Measurements from ENCODE around the gene ACER2. TPM values are rescaled to one million over a fixed set of nuclear protein-coding genes. Genes with fewer than 3 reads are reported as not detected.
A peak's percentile ranks its signal among the peaks of the same experiment; 100 is the strongest.
"Not testable (repeated sequence)": the region's sequence is repeated elsewhere in the genome, so short reads cannot be mapped to it uniquely, and the experiment has no call there.

Gene ACER2
- total RNA-seq (2014; rRNA removed; shearing (Covaris generic)) = 1.9 and 3.0 TPM in 2 replicates

DNA sequence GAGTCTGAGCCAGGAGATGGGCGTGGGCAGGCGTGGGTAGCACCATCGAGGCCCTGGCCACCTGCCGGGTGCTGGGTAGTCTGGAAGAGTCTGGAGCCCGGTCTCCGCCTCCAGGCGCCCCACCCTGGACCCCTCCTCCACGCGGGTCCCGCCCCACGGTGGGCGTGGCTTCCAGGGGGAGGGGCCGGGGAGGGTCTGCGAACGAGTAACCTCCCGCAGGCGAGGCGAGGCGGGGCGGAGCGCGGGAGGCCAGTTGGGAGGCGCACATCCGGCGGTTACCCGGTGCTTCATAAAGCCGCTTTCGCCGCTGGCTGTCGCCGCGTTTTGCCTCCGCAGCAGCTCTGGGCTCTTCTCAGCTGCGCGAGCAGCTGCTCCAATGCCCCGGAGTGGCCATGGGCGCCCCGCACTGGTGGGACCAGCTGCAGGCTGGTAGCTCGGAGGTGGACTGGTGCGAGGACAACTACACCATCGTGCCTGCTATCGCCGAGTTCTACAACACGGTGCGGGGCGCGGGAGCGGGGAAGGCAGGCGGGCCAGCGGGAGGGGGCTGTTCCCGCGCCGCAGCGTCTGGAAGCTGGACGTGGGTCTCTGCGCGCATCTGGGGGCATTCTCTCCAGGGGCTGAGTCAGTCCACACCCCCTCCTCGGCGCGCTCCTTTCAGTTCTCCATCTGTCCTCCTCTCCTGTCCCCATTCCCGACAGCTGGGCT, at the start of gene ACER2:
ACER2 (plus strand) TSS at position 317 of the 708 bp plus-strand sequence; CDS start at position 393, 76 bp downstream.
- peak; percentile 88 for DNase-seq (ENCODE audit: low spot score)

DNA sequence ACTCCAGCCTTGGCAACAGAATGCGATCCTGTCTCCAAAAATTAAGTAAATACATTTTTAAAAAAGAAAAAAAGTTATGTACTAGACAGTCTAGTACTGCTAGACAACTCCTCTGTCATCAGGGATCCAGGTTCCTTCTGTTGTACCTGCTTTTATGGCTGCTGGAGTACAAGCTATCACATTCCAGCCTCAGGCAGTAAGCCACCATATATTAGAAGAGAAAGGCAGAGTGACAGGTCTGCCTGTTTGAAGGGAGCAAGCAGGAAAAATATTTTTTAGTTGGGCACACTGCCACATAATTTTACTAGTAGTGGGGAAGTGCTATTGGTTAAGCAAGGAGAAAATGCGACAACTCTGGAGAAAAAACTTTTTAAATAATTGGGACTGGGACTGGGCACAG, 39.7 kb upstream of the ACER2 start:
- DNase-seq (ENCODE audit: low spot score) = no peak

DNA sequence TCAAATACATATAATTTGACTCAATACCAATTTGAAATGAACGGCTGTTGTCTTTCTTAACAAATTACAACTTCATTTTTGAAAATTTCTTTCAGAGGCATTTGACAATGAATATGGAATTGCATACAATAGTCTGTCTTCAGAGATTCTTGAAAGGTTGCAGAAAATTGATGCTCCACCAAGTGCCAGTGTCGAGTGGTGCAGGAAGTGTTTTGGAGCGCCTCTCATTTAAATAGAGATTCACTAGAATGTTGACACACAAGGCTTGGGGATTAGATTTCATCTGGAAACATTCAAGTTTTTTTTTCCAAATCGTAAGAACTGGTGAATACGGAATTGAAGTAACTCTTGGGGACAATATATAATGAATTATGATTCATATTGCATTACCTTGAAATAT, 36.9 kb upstream of the ACER2 start:
- peak; percentile 26 for DNase-seq (ENCODE audit: low spot score)

DNA sequence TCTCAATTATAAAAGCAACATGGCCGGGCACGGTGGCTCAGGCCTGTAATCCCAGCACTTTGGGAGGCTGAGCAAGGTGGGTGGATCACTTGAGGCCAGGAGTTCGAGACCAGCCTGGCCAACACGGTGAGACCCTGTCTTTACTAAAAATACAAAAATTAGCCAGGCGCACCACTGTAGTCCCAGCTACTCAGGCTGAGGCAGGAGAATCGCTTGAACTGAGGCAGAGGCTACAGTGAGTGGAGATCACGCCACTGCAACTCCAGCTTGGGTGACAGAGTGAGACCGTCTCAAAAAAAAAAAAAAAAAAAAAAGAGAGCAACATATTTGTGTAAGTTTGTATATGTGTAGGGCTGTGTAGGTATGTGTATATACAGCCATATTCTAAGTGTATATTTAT, 36.2 kb upstream of the ACER2 start:
- DNase-seq (ENCODE audit: low spot score) = no peak

DNA sequence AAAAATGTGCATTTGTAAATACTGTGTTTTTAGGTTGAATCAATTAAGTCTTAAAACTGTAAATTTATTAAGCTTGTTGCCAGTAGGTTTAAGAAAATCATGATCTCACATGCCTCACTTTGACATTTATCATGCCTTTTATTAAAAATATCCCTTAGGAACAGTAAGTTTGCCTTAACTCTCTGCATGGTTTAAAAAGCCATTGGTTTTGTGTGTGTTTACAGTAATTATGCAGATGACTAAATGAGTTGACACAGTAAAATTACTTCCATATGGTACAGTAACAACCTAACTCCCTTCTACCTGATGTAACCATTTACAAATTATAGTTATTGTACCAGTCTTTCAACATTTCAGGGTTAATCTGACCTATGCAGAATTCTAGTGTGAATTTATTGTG, 35.3 kb upstream of the ACER2 start:
- DNase-seq (ENCODE audit: low spot score) = peak; percentile 23

DNA sequence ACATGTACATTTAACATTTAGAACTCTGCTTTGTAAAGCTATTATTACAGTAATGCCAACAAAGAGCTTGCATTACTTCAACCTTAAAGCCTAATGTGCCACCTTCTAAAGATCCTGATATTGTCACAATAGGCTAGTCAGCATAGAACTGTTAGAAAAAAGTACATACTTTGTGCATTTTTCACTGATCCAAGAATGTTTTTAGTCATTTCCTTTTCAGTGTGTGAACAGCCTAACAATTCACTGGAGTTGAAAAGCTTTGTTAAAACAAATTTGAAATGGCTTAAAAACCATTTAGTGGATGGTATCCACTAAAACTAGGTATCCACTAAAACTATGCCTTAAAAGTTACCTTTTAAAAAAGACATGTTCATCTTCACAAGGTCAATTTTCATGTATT, 33.3 kb upstream of the ACER2 start:
- DNase-seq (ENCODE audit: low spot score) = no peak

DNA sequence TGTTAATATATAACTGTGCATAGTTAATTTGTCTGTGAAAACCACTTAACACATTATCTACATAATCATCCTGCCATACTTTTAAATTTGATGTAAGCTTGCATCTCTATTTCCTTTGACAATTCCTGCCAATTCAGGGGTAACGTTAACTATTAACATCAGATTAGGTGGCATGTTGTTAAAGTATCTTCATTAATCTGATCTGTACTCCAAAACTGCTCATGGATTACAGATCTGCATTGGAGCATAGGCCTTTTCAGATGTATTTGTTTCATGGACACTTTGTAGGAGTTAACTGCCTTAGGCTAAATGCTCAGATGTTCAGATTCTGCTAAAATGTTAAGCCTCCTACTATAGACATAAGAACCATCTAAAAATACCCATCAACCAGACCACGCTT, 31.9 kb upstream of the ACER2 start:
- DNase-seq (ENCODE audit: low spot score) = no peak

DNA sequence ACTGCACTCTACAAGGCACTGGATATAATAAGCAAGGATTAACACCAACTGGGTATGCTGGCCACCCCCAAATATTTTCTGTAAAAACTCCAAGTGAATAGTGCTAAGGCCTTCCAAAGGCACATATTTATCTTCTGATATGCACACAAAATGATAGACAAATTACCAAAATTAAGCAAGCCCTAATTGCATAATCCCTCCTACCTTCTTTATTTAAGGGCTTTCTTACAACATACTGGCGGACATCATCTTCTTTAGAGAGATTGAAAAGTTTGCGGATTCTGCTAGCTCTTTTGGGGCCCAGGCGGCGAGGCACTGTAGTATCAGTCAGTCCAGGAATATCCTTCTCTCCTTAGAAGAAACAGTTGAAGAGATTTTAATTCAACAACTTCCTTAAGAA, 30.6 kb upstream of the ACER2 start:
- DNase-seq (ENCODE audit: low spot score) = no peak

DNA sequence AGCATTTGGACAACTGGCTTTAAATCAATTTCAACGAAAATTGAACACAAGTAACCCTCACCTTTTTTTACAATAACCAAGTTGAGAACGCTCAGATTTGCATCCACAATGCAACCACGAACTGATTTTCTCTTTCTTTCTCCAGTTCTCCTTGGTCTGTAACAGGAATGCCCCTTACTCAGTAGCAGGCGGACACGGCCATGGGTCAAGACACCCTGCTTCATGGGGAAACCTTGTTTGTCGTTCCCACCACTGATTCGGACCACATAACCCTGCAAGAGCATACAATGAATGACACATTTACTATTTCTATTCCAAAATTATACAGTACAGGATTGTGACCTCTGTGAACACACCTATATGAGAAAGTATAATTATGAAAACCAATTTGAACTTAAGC, 30.2 kb upstream of the ACER2 start:
- DNase-seq (ENCODE audit: low spot score) = no peak

DNA sequence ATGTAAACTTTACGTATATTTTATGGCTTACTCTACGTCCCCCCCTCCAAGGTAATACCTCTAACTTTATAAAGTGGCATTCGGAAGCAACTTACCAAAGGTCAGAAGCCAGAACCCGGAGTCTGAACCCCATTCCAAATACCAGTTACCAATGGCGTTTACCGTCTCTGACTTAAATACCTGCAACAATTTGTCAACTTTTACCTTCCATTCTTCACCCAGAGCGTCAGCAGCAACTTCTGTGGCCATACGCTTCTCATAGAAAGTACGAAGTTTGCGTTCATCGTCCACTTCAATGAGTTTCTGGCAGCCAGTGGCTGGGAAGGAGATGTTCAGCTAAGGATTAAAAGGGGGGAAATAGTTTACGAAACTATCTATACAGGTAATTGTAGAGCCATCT, 29.5 kb upstream of the ACER2 start:
- DNase-seq (ENCODE audit: low spot score) = peak; percentile 55

DNA sequence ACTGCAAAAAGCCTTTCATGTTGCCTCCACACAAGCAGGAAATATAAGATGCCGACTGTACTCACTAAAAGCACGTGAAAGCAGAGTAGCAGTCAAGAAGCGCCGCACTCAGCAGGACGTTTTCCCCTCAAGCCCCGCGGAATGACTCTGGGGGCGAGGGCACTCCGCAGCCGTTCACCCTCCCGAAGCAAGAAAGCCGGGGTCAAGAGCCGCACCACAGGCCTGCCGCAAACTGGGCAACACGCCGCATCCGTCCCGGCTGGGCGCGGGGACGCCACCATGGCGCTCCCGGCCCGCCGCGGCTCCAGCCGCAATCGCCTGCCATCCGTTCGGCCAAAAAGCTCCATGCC, 29.1 kb upstream of the ACER2 start:
- DNase-seq (ENCODE audit: low spot score) = no peak

DNA sequence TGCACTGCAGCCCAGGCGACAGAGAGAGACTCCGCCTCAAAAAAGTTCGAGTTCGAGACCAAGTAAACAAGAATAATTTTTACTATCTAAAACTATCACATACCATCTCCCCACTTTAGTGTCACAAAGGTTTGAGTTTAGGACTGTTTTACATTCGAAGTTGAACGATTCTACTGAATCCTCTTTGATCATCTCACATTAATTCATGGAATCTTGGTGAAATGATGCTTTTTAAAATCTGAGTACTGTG, 28.1 kb upstream of the ACER2 start:
- peak; percentile 18 for DNase-seq (ENCODE audit: low spot score)

DNA sequence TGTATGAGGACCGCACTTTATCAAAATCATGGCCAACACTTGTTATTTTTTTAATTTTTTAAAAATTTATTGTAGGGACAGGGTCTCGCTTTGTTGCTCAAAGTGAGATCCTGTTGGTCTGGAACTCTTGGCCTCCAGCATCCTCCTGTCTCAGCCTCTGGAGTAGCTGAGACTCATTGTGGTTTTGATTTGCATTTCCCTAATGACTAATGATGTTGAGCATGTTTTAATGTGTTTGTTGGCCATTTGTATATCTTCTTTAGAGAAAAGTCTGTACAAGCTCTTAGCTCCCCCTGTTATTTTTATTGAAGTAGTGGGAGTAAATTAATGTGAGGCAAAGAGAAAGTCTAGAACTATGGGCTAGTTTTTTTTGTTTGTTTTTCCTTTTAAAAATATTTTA, 27.2 kb upstream of the ACER2 start:
- DNase-seq (ENCODE audit: low spot score) = no peak

DNA sequence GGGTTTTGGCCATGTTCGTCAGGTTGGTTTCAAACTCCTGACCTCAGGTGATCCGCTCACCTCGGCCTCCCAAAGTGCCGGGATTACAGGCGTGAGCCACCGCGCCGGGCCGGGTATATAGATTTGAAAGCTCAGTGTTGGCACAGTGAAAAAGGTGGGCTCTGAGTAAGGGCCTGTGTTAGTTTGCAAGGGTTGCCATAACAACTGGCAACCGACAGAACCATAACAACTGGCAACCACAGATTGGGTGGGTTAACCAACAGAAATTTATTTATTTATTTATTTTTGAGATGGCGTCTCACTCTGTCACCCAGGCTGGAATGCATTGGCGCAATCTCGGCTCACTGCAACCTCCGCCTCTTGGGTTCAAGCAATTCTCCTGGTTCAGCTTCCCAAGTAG, 23.6 kb upstream of the ACER2 start:
- DNase-seq (ENCODE audit: low spot score) = not testable (repeated sequence)

DNA sequence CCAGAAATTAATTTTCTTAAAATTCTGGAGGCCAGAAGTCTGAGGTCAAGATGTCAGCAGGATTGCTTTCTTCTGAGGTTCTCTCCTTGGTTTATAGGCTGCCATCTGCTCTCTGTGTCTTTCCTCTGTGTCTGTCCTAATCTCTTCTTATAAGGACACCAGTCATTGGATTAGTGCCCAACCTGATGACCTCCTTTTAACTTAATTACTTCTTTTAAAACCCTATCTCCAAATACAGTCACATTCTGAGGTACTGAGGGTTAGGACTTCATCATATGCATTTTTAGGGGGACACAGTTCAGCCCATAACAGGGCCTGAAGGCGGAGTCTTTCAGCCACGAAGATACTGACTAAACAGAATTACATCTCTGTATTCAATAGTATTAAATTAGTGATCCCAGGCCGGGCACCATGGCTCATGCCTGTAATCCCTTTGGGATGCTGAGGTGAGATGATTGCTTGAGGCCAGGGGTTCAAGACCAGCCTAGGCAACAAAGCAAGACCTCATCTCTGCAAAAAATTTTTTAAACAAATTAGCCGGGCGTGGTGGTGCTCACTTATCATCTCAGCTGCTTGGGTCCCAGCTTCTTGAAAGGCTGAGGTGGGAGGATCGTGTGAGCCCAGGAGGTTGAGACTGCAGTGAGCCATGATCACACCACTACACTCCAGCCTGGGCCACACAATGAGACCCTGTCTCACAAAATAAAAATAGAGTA, 22.9 kb upstream of the ACER2 start:
- no peak for DNase-seq (ENCODE audit: low spot score)

DNA sequence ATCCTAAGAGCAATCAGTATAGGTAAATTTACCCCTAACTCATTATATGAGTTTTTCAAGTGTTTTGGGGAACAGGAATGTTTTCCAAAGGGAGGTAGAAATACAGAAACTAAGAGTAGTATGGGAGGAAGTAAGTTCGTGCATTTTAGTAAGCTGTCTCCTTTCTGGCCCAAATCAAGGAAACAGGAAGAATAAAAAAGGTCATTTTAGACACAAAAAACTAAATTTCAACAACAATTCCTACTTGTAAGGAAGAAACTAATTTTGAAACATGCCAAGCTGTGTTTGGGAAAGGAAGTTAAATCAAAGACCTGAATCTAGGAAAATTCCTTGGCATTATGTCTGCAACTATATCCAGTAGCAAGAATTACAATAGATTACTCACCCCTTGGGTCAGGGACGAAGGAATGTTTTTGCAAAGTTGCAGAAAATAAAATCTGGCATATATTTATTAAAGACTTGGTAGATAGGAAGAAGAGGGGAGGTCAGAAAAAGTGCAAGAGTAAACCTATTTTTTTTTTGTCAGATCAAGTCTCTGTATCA, 22.2 kb upstream of the ACER2 start:
- DNase-seq (ENCODE audit: low spot score) = no peak

DNA sequence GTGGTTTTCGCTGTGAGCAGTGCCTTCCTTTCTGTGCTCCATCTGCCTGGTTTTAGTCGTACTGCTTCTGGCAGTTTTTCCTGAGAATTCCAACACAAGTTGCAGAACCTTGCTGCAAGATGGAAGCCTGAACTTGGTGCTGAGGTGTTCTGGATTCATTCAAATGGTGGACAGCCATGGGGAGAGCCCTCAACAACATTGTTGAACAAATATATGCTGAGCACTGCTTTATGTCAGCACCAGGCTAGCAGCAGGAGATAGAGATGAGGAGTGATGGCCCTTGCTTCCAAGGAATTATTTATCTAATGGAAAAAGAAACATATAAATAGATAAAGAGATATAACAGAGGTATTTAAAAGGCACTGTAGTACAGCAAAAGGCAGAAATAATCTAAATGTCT, 21.5 kb upstream of the ACER2 start:
- no peak for DNase-seq (ENCODE audit: low spot score)

DNA sequence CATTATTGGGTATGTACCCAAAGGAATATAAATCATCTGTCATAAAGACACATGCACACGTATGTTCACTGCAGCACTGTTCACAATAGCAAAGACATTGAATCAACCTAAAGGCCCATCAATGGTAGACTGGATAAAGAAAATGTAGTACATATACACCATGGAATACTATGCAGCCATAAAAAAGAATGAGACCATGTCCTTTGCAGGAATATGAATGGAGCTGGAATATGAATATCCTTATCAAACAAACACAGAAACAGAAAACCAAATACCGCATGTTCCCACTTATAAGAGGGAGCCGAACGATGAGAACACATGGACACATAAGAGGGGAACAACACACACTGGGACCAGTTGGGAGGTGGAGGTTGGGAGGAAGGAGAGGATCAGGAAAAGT, 19.3 kb upstream of the ACER2 start:
- not testable (repeated sequence) for DNase-seq (ENCODE audit: low spot score)

DNA sequence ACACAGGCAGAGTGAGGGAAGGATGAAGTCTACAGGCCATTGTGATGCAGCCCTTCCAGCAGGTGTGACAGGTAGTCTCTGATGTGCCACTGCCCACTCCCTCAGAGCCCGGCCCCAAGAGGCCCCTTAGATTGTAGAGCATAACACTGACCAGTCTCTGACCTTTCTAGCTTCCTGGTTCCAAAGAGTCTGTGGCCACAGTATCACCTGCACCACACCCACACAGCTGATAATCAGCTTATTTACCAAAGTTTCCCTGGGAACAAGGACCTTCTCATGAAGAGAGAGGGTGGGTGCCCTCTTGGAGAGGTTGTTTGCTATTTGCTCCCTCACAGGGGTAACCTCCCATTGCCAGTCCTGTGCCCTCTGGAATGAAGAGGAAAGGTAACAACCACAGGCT, 11.0 kb upstream of the ACER2 start:
- DNase-seq (ENCODE audit: low spot score) = peak; percentile 68

DNA sequence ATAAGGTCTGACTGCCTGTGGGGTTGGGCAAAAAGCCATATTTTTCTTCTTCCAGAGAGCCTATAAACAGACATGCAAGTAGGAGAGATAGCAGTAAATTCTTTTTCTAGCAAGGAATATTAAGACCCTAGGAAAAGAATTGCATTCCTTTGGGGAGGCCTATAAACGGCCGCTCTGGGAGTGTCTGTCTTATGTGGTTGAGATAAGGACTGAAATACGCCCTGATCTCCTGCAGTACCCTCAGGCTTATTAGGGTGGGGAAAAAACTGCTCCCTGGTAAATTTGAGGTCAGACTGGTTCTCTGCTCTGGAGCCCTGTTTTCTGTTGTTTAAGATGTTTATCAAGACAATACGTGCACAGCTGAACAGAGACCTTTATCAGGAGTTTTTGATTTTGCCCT, 5.6 kb upstream of the ACER2 start:
- DNase-seq (ENCODE audit: low spot score) = not testable (repeated sequence)

DNA sequence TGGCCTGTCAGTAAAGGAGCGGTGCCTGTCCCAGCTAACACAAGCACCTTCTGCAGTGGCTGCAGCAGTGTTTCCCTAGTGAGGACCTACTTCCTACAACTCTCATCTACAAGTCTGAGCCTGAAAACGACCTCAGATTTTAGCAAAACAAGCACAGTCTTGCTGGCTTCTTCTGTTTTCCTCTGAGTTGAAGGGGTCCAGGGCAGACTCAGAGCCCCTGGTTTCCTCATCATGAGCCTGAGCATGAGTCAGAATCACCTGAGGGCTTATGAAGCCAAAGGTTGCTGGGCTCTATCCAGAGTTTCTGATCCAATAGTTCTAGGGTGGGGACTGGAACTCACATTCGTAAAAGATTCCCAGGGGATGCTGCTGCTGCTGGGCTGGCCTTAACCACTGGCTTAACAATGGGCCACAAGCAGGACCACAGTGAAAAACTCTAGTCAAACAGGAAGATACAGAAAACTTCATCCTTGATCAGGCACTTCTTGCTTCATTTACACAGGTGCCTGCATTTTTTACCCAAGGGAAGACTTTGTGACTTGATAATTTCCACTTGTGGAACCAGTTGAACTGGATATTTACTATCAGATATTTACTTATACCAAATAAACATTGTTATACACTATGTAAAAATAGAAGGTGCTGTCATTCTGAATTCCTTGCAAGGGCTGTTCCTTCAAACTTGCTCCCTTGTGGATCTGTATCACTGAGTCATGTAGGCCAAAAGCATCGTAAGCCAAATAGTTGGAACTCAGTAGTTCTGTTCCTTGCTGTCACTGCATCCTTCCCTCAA, 4.3 kb upstream of the ACER2 start:
- peak; percentile 80 for DNase-seq (ENCODE audit: low spot score)

DNA sequence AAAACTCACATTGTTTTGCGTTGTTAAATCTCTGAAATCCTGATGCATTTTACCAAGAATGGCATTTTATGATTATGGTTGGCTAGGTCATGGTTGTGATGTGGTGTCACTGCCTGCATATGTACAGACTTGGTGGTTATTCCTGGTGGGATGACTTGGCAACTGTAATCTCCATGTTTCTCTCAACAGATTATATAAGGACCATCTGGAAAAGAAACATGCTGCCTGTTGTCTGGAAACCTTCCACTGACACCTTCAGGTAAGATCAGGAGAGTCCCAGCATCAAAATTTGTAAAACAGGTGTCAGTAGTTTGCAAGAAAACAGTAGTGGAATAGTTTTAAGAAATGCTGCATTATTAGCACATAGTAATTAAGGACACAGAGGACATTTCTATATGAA, 3.0 kb upstream of the ACER2 start:
- DNase-seq (ENCODE audit: low spot score) = no peak

DNA sequence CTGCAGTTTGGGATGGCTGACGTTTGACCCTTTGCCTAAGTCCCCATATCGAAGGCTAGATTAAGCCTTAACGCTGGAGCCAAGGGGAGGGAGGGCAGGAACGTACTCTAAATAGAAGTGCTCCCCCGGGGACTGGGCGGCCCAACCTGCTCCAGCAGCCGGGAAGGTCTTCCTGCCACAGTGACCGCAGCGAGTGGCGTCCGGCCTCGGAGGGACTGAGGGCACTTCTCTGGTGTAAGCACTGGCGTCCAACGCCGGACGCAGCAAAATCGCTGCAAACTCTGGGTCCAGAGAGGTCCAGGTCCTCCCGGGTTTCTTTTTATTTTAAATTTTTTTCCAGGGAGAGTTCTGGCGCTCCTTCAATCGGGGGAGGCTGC, 505 bp upstream of the ACER2 start:
- DNase-seq (ENCODE audit: low spot score) = no peak

All from HT-29 (cell line).